HEK293 (cell line): ENCODE measurements around the gene MEFV.

Experiments used
- CTCF ChIA-PET: fragments of 350-600 bp; formaldehyde crosslinking; extraction: SDS; loops from one replicate; lab custom pipeline; 2021; ENCODE audit warnings: antibody characterized with exemption; lab: Yijun Ruan, JAX
- POLR2A ChIA-PET: fragments of 300-600 bp; formaldehyde crosslinking; extraction: SDS; loops from one replicate; lab custom pipeline; 2020; ENCODE audit warnings: antibody characterized with exemption, inconsistent platforms; lab: Yijun Ruan, JAX
- H3K27ac ChIP-seq: fragments of 200-500 bp; sonication (Bioruptor generic); 2 replicates; pipeline ENCODE4 v1.5.1; 2014; ENCODE audit warnings: low read depth, low read length, control low read depth, inconsistent platforms; ENCODE audit errors: extremely low read depth
- H3K36me3 ChIP-seq, 2 experiments: fragments of 200-500 bp in 1 of 2; sonication (Bioruptor generic) in 1 of 2; 1 replicate in 1 of 2; 2 replicates in 1 of 2; pipeline ENCODE4 v1.5.1; 2014 to 2017; ENCODE audit warnings: inconsistent platforms in 2 of 2, low read length in 2 of 2; ENCODE audit not compliant: control insufficient read depth in 2 of 2, insufficient read depth in 1 of 2
- H3K4me1 ChIP-seq: fragments of 200-500 bp; sonication (Bioruptor generic); 2 replicates; pipeline ENCODE4 v1.5.1; 2014; ENCODE audit warnings: mild to moderate bottlenecking, low read length, inconsistent platforms; ENCODE audit not compliant: control insufficient read depth, insufficient read depth
- H3K4me3 ChIP-seq: 2 replicates; pipeline ENCODE4 v1.5.1; 2011; ENCODE audit warnings: low read depth, mild to moderate bottlenecking, control low read depth, low read length, moderate library complexity
- H3K9me3 ChIP-seq: fragments of 200-500 bp; sonication (Bioruptor generic); 2 replicates; pipeline ENCODE4 v1.5.1; 2014; ENCODE audit warnings: low read depth, low read length, inconsistent platforms; ENCODE audit not compliant: control insufficient read depth, insufficient read depth
- GFI1B ChIP-seq: fragments of 450-650 bp; formaldehyde crosslinking; IDR thresholded peaks from 2 replicates; pipeline ENCODE4 v1.5.1; 2016; ENCODE audit warnings: missing biosample characterization, missing genetic modification characterization
- MYNN ChIP-seq: fragments of 450-650 bp; formaldehyde crosslinking; IDR thresholded peaks from 2 replicates; pipeline ENCODE4 v1.5.1; 2016; ENCODE audit warnings: missing biosample characterization, missing genetic modification characterization, borderline replicate concordance
- OVOL3 ChIP-seq: fragments of 450-650 bp; formaldehyde crosslinking; IDR thresholded peaks from 2 replicates; pipeline ENCODE4 v1.5.1; 2016; ENCODE audit warnings: missing biosample characterization, missing genetic modification characterization
- REPIN1 ChIP-seq: fragments of 450-650 bp; formaldehyde crosslinking; IDR thresholded peaks from 2 replicates; pipeline ENCODE4 v1.5.1; 2017; ENCODE audit warnings: missing biosample characterization, missing genetic modification characterization, low read depth
- SCRT1 ChIP-seq: fragments of 450-650 bp; formaldehyde crosslinking; IDR thresholded peaks from 2 replicates; pipeline ENCODE4 v1.5.1; 2016; ENCODE audit warnings: missing biosample characterization, missing genetic modification characterization, borderline replicate concordance
- SCRT2 ChIP-seq: fragments of 450-650 bp; formaldehyde crosslinking; IDR thresholded peaks from 2 replicates; pipeline ENCODE4 v1.5.1; 2016; ENCODE audit warnings: missing biosample characterization, missing genetic modification characterization
- ZNF155 ChIP-seq: fragments of 450-650 bp; formaldehyde crosslinking; IDR thresholded peaks from 2 replicates; pipeline ENCODE4 v1.5.1; 2016; ENCODE audit warnings: missing biosample characterization, missing genetic modification characterization
- ZNF280C ChIP-seq: fragments of 450-650 bp; formaldehyde crosslinking; IDR thresholded peaks from 2 replicates; pipeline ENCODE4 v1.5.1; 2016; ENCODE audit warnings: missing biosample characterization, missing genetic modification characterization
- ZNF544 ChIP-seq: fragments of 450-650 bp; formaldehyde crosslinking; IDR thresholded peaks from 2 replicates; pipeline ENCODE4 v1.5.0; 2017; ENCODE audit warnings: missing biosample characterization, missing genetic modification characterization
- ZSCAN5A ChIP-seq: fragments of 450-650 bp; formaldehyde crosslinking; IDR thresholded peaks from 2 replicates; pipeline ENCODE4 v1.5.1; 2016; ENCODE audit warnings: missing biosample characterization, missing genetic modification characterization
- TF ChIP-seq, protein P1 (sequence below): fragments of 450-650 bp; formaldehyde crosslinking; IDR thresholded peaks from 2 replicates; pipeline ENCODE4 v1.5.1; 2016; ENCODE audit warnings: missing biosample characterization, missing genetic modification characterization
- TF ChIP-seq, protein P2 (sequence below): fragments of 450-650 bp; formaldehyde crosslinking; IDR thresholded peaks from 2 replicates; pipeline ENCODE4 v1.5.1; 2016; ENCODE audit warnings: missing biosample characterization, missing genetic modification characterization

The MEFV gene

DNA sequence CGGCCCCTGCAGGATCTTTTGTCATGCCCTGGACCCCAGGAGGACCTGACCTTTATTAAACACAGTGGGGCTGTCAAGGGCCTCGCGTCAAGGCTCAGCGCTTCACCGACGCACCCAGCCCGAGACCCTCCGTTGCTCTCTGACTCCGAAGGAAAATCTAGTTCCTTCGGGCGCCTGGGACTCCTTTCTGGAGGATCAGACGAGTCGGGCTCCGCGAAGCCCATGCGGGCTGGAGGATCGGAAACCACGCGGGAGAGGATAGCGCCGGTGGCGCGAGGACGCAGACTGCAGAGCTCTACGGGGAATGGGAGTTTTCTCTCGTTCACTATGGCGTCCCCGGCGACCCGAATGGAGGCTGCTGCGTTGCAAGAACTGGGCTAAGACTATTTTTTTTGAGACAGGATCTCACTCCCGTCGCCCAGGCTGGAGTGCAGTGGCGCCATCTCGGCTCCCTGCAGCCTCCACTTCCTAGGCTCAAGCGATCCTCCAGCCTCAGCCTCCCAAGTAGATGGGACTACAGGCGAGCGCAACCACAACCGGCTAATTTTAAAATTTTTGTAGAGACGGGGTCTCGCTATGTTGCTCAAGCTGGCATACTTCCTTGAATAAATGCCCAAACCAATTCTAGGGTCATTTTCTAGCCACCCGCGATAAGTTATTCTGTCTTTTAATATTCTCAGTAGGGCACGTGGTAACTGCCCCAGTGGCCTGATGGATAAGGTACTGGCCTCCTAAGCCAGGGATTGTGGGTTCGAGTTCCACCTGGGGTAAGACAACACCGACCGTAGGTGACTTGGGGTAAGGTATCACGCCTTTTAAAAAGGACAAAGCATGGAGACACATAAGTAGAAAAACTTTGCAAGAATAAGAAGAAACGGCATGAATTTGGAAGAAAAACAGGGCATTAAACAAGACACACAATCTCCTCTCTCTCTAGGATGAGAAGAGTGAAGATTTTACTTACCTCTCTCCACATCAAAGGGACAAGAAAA, 62.9 kb downstream of the MEFV start:
- no peaks in the 10 kb centered on the region for H3K36me3 ChIP-seq
- H3K27ac ChIP-seq, result no peak overlapping the region
- ChIA-PET CTCF (no interaction called here), POLR2A (no interaction called here)
- H3K4me3 ChIP-seq, result no peak overlapping the region
- no peak for TF ChIP-seq SCRT2
- H3K4me1 ChIP-seq, result no peaks in the 10 kb centered on the region
- H3K9me3 ChIP-seq, result no peaks in the 10 kb centered on the region

DNA sequence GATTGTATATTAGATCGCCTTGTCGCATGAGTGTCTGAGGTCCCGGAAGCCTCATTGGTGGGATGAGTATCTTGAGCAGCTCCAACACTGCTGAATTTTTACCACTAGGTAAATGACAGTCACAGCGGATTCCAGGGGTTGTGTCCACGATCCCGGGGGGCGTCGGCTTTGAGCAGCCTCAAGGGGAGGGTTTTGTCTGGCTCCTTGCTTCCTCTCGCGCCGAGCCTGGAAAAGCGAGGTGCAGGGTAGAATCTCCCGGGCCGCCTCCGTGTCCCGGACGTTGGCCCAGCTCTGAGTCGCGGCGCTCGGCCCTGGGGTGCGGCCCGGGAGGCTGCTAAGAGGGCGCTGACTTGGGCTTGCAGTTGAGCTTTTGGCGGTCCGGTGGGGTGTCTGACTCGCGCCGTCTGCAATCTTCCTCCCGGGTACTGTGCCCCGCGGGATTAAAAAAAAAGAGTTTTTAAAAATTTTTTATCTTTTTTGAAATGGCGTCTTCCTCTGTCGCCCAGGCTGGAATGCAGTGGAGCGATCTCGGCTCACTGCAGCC, 63.9 kb downstream of the MEFV start:
- POLR2A ChIA-PET, result interaction anchor here (2.0 kb wide), 1 partner anchor 91 kb away, joined by 7 read pairs; the partner anchor contains the start of gene ZNF263
- Histone ChIP-seq H3K4me1 (no peaks in the 10 kb centered on the region), H3K4me3 (no peak overlapping the region), H3K27ac (no peak overlapping the region), H3K36me3 (no peaks in the 10 kb centered on the region), H3K9me3 (no peaks in the 10 kb centered on the region)
- CTCF ChIA-PET, result no interaction called here
- TF ChIP-seq GFI1B (tag by site-specific recombination) (no peak), ZNF155 (no peak), ZNF544 (tag by site-specific recombination) (no peak), SCRT1 (tag by site-specific recombination) (no peak), OVOL3 (tag by site-specific recombination) (no peak), SCRT2 (no peak), REPIN1 (no peak), ZSCAN5A (tag by site-specific recombination) (no peak), MYNN (tag by site-specific recombination) (no peak), ZNF280C (no peak)
- TF ChIP-seq, protein P1, sequence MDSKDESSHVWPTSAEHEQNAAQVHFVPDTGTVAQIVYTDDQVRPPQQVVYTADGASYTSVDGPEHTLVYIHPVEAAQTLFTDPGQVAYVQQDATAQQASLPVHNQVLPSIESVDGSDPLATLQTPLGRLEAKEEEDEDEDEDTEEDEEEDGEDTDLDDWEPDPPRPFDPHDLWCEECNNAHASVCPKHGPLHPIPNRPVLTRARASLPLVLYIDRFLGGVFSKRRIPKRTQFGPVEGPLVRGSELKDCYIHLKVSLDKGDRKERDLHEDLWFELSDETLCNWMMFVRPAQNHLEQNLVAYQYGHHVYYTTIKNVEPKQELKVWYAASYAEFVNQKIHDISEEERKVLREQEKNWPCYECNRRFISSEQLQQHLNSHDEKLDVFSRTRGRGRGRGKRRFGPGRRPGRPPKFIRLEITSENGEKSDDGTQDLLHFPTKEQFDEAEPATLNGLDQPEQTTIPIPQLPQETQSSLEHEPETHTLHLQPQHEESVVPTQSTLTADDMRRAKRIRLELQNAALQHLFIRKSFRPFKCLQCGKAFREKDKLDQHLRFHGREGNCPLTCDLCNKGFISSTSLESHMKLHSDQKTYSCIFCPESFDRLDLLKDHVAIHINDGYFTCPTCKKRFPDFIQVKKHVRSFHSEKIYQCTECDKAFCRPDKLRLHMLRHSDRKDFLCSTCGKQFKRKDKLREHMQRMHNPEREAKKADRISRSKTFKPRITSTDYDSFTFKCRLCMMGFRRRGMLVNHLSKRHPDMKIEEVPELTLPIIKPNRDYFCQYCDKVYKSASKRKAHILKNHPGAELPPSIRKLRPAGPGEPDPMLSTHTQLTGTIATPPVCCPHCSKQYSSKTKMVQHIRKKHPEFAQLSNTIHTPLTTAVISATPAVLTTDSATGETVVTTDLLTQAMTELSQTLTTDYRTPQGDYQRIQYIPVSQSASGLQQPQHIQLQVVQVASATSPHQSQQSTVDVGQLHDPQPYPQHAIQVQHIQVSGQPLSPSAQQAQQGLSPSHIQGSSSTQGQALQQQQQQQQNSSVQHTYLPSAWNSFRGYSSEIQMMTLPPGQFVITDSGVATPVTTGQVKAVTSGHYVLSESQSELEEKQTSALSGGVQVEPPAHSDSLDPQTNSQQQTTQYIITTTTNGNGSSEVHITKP (tag by site-specific recombination), result no peak
- TF ChIP-seq, protein P2, sequence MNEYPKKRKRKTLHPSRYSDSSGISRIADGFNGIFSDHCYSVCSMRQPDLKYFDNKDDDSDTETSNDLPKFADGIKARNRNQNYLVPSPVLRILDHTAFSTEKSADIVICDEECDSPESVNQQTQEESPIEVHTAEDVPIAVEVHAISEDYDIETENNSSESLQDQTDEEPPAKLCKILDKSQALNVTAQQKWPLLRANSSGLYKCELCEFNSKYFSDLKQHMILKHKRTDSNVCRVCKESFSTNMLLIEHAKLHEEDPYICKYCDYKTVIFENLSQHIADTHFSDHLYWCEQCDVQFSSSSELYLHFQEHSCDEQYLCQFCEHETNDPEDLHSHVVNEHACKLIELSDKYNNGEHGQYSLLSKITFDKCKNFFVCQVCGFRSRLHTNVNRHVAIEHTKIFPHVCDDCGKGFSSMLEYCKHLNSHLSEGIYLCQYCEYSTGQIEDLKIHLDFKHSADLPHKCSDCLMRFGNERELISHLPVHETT, result no peak
